ENCODE data around the gene ARMC10. TPM values are rescaled to one million over a fixed set of nuclear protein-coding genes. Genes with fewer than 3 reads are reported as not detected.

Gene ARMC10
- total RNA-seq, 5 donors from 2014 or later (not counting 1 experiment from before 2014, with no cell fraction given) = 16.1 to 24.8 (median 22.8) TPM

- Mint-ChIP-seq H3K4me3 (no peak overlapping the region), H3K9me3 (no peaks in the 10 kb centered on the region), H3K27ac (no peak overlapping the region), H3K4me1 (peaks cover 0 to 10% (median 2%) of the 10 kb centered on the region in 3 donors), H3K27me3 (no peaks in the 10 kb centered on the region), H3K36me3 (peaks cover 37% of the 10 kb centered on the region)
- ATAC-seq (replicated peaks in 1 of 4) = no peak
- Histone ChIP-seq H3K9me3 (no peaks in the 10 kb centered on the region), H3K27ac (ENCODE audit: low read length) (no peak overlapping the region), H3K27me3 (replicated peaks in 1 of 2; ENCODE audit: control insufficient read depth in 2 of 2, extremely low read depth in 1 of 2, insufficient read depth in 2 of 2, low read length in 1 of 2) (no peaks in the 10 kb centered on the region), H3K4me3 (ENCODE audit: control insufficient read depth in 1 of 2, extremely low read depth in 1 of 2, low read length in 1 of 2) (no peak overlapping the region), H3K36me3 (ENCODE audit: control insufficient read depth in 2 of 2, extremely low read depth in 1 of 2, insufficient read depth in 1 of 2, low read length in 1 of 2) (peaks cover 6 to 19% of the 10 kb centered on the region in 2 donors), H3K4me1 (ENCODE audit: control insufficient read depth in 1 of 2, extremely low read depth in 1 of 2, insufficient read depth in 2 of 2, low read length in 2 of 2) (no peaks in the 10 kb centered on the region)
- no peak for DNase-seq
- ChIA-PET POLR2A (no interaction called here), CTCF (interaction anchor here (0.5 to 0.6 kb wide), 2 partner anchors 72 to 238 kb away, joined by 3 to 5 read pairs; no protein-coding TSS in a partner anchor)
- no CpG with 5 or more reads among the region's 1 CpG for WGBS (ENCODE audit: insufficient coverage)
These were observed 45.4 kb downstream of the ARMC10 start for GRCh38 chr7:103120362-103120761.

- H3K4me1 Mint-ChIP-seq = peaks cover 0 to 10% (median 2%) of the 10 kb centered on the region in 3 donors
- H3K36me3 Mint-ChIP-seq = peaks cover 44% of the 10 kb centered on the region
- ChIA-PET CTCF (no interaction called here), POLR2A (no interaction called here)
- H3K9me3 Mint-ChIP-seq = no peaks in the 10 kb centered on the region
- Histone ChIP-seq H3K4me3 (ENCODE audit: control insufficient read depth in 1 of 2, extremely low read depth in 1 of 2, low read length in 1 of 2) (no peak overlapping the region), H3K27me3 (replicated peaks in 1 of 2; ENCODE audit: control insufficient read depth in 2 of 2, extremely low read depth in 1 of 2, insufficient read depth in 2 of 2, low read length in 1 of 2) (no peaks in the 10 kb centered on the region), H3K27ac (ENCODE audit: low read length) (no peak overlapping the region), H3K36me3 (ENCODE audit: control insufficient read depth in 2 of 2, extremely low read depth in 1 of 2, insufficient read depth in 1 of 2, low read length in 1 of 2) (peaks cover 6 to 25% of the 10 kb centered on the region in 2 donors), H3K4me1 (ENCODE audit: control insufficient read depth in 1 of 2, extremely low read depth in 1 of 2, insufficient read depth in 2 of 2, low read length in 2 of 2) (no peaks in the 10 kb centered on the region), H3K9me3 (no peaks in the 10 kb centered on the region)
- no peaks in the 10 kb centered on the region for H3K27me3 Mint-ChIP-seq
- no peak for DNase-seq
- no peak for ATAC-seq (replicated peaks in 1 of 4)
- H3K4me3 Mint-ChIP-seq = no peak overlapping the region
- H3K27ac Mint-ChIP-seq = no peak overlapping the region
These were observed 46.7 kb downstream of the ARMC10 start for GRCh38 chr7:103121641-103122040.

GRCh38 chr7:103123529-103123928, 48.6 kb downstream of the ARMC10 start:
- H3K4me3 Mint-ChIP-seq = no peak overlapping the region
- CTCF ChIA-PET = no interaction called here
- H3K27ac Mint-ChIP-seq = no peak overlapping the region

GRCh38 chr7:103124429-103124979, 49.6 kb downstream of the ARMC10 start:
- Histone ChIP-seq H3K36me3 (ENCODE audit: control insufficient read depth in 2 of 2, extremely low read depth in 1 of 2, insufficient read depth in 1 of 2, low read length in 1 of 2) (peaks cover 15 to 36% of the 10 kb centered on the region in 2 donors), H3K27ac (ENCODE audit: low read length) (no peak overlapping the region), H3K27me3 (replicated peaks in 1 of 2; ENCODE audit: control insufficient read depth in 2 of 2, extremely low read depth in 1 of 2, insufficient read depth in 2 of 2, low read length in 1 of 2) (no peaks in the 10 kb centered on the region), H3K9me3 (no peaks in the 10 kb centered on the region), H3K4me3 (ENCODE audit: control insufficient read depth in 1 of 2, extremely low read depth in 1 of 2, low read length in 1 of 2) (no peak overlapping the region), H3K4me1 (ENCODE audit: control insufficient read depth in 1 of 2, extremely low read depth in 1 of 2, insufficient read depth in 2 of 2, low read length in 2 of 2) (no peaks in the 10 kb centered on the region)
- ATAC-seq (replicated peaks in 1 of 4) (no peak), DNase-seq (no peak)
- H3K4me3 Mint-ChIP-seq = no peak overlapping the region
- H3K27me3 Mint-ChIP-seq = no peaks in the 10 kb centered on the region
- H3K4me1 Mint-ChIP-seq = peaks cover 0 to 10% (median 2%) of the 10 kb centered on the region in 3 donors
- H3K9me3 Mint-ChIP-seq = no peaks in the 10 kb centered on the region
- H3K27ac Mint-ChIP-seq = no peak overlapping the region
- WGBS (ENCODE audit: insufficient coverage) = no CpG with 5 or more reads among the region's 6 CpGs
- ChIA-PET CTCF (no interaction called here), POLR2A (no interaction called here)
- H3K36me3 Mint-ChIP-seq = peaks cover 58% of the 10 kb centered on the region

More at GRCh38 chr7:103123529-103123928, 48.6 kb downstream of the ARMC10 start:
- Mint-ChIP-seq H3K36me3 (peaks cover 59% of the 10 kb centered on the region), H3K27me3 (no peaks in the 10 kb centered on the region), H3K4me1 (peaks cover 0 to 10% (median 2%) of the 10 kb centered on the region in 3 donors), H3K9me3 (no peaks in the 10 kb centered on the region)
- WGBS (ENCODE audit: insufficient coverage) = no CpG with 5 or more reads among the region's 3 CpGs
- no peak overlapping the region for H3K27ac ChIP-seq (ENCODE audit: low read length)
- DNase-seq (no peak), ATAC-seq (replicated peaks in 1 of 4) (no peak)
- POLR2A ChIA-PET = no interaction called here
- H3K4me3 ChIP-seq (ENCODE audit: control insufficient read depth in 1 of 2, extremely low read depth in 1 of 2, low read length in 1 of 2) = no peak overlapping the region
- H3K27me3 ChIP-seq (replicated peaks in 1 of 2; ENCODE audit: control insufficient read depth in 2 of 2, extremely low read depth in 1 of 2, insufficient read depth in 2 of 2, low read length in 1 of 2) = no peaks in the 10 kb centered on the region
- peaks cover 10 to 38% of the 10 kb centered on the region in 2 donors for H3K36me3 ChIP-seq (ENCODE audit: control insufficient read depth in 2 of 2, extremely low read depth in 1 of 2, insufficient read depth in 1 of 2, low read length in 1 of 2)
- H3K4me1 ChIP-seq (ENCODE audit: control insufficient read depth in 1 of 2, extremely low read depth in 1 of 2, insufficient read depth in 2 of 2, low read length in 2 of 2) = no peaks in the 10 kb centered on the region
- no peaks in the 10 kb centered on the region for H3K9me3 ChIP-seq

- no peaks in the 10 kb centered on the region for H3K27me3 Mint-ChIP-seq
- no CpG with 5 or more reads among the region's 2 CpGs for WGBS (ENCODE audit: insufficient coverage)
- H3K27ac Mint-ChIP-seq = no peak overlapping the region
- H3K9me3 Mint-ChIP-seq = no peaks in the 10 kb centered on the region
- no peaks in the 10 kb centered on the region for H3K9me3 ChIP-seq
- peaks cover 37% of the 10 kb centered on the region for H3K36me3 Mint-ChIP-seq
- DNase-seq = no peak
- H3K4me1 ChIP-seq (ENCODE audit: control insufficient read depth in 1 of 2, extremely low read depth in 1 of 2, insufficient read depth in 2 of 2, low read length in 2 of 2) = no peaks in the 10 kb centered on the region
- no peak for ATAC-seq (replicated peaks in 1 of 4)
- POLR2A ChIA-PET = no interaction called here
- H3K36me3 ChIP-seq (ENCODE audit: control insufficient read depth in 2 of 2, extremely low read depth in 1 of 2, insufficient read depth in 1 of 2, low read length in 1 of 2) = peaks cover 9 to 32% of the 10 kb centered on the region in 2 donors
- no peak overlapping the region for H3K4me3 Mint-ChIP-seq
- CTCF ChIA-PET = no interaction called here
- no peak overlapping the region for H3K27ac ChIP-seq (ENCODE audit: low read length)
- H3K27me3 ChIP-seq (replicated peaks in 1 of 2; ENCODE audit: control insufficient read depth in 2 of 2, extremely low read depth in 1 of 2, insufficient read depth in 2 of 2, low read length in 1 of 2) = no peaks in the 10 kb centered on the region
- peaks cover 7 to 20% (median 7%) of the 10 kb centered on the region in 3 donors for H3K4me1 Mint-ChIP-seq
- no peak overlapping the region for H3K4me3 ChIP-seq (ENCODE audit: control insufficient read depth in 1 of 2, extremely low read depth in 1 of 2, low read length in 1 of 2)
These were observed 52.1 kb downstream of the ARMC10 start for GRCh38 chr7:103127006-103127405.

- 100% methylated on average over 1 of the region's 6 CpGs for WGBS (ENCODE audit: insufficient coverage)
- H3K4me3 Mint-ChIP-seq = no peak overlapping the region
- H3K4me3 ChIP-seq (ENCODE audit: control insufficient read depth in 1 of 2, extremely low read depth in 1 of 2, low read length in 1 of 2) = no peak overlapping the region
- H3K27ac Mint-ChIP-seq = no peak overlapping the region
- DNase-seq = no peak
- no peaks in the 10 kb centered on the region for H3K27me3 ChIP-seq (replicated peaks in 1 of 2; ENCODE audit: control insufficient read depth in 2 of 2, extremely low read depth in 1 of 2, insufficient read depth in 2 of 2, low read length in 1 of 2)
- ATAC-seq (replicated peaks in 1 of 4) = no peak
- H3K9me3 ChIP-seq = no peaks in the 10 kb centered on the region
- H3K27ac ChIP-seq (ENCODE audit: low read length) = no peak overlapping the region
- no peaks in the 10 kb centered on the region for H3K9me3 Mint-ChIP-seq
- H3K4me1 Mint-ChIP-seq = peaks cover 10 to 15% (median 15%) of the 10 kb centered on the region in 3 donors
- no peaks in the 10 kb centered on the region for H3K27me3 Mint-ChIP-seq
- CTCF ChIA-PET = no interaction called here
- peaks cover 30% of the 10 kb centered on the region for H3K36me3 Mint-ChIP-seq
- POLR2A ChIA-PET = interaction anchor here in 1 of 2 donors (0.6 kb wide), 1 partner anchor 14 kb away, joined by 3 read pairs; no protein-coding TSS in a partner anchor
- no peaks in the 10 kb centered on the region for H3K4me1 ChIP-seq (ENCODE audit: control insufficient read depth in 1 of 2, extremely low read depth in 1 of 2, insufficient read depth in 2 of 2, low read length in 2 of 2)
- H3K36me3 ChIP-seq (ENCODE audit: control insufficient read depth in 2 of 2, extremely low read depth in 1 of 2, insufficient read depth in 1 of 2, low read length in 1 of 2) = peaks cover 9 to 20% of the 10 kb centered on the region in 2 donors
These were observed 55.0 kb downstream of the ARMC10 start for GRCh38 chr7:103129702-103130549.

Measured in T-cell (primary cell).